Muscle layer of duodenum (tissue), 2 donors: ENCODE measurements around the gene LARP4B.

Experiments used
- H3K27ac ChIP-seq: one replicate; pipeline ENCODE4 v1.7.0; 2013; ENCODE audit warnings: mild to moderate bottlenecking, low read length
- H3K27me3 ChIP-seq: one replicate; pipeline ENCODE4 v1.7.0; 2013; ENCODE audit warnings: low read depth, mild to moderate bottlenecking, control low read depth, low read length
- H3K36me3 ChIP-seq, 2 donors: one replicate each; pipeline ENCODE4 v1.7.0; 2013; ENCODE audit warnings: low read length in 2 of 2, control low read depth in 1 of 2, mild to moderate bottlenecking in 1 of 2; ENCODE audit not compliant: insufficient read depth in 2 of 2, control insufficient read depth in 1 of 2
- H3K4me1 ChIP-seq, 2 donors: one replicate each; pipeline ENCODE4 v1.7.0; 2013; ENCODE audit warnings: low read length in 2 of 2, mild to moderate bottlenecking in 2 of 2, control low read depth in 1 of 2, moderate library complexity in 1 of 2; ENCODE audit not compliant: insufficient read depth in 2 of 2, control insufficient read depth in 1 of 2
- H3K4me3 ChIP-seq, 2 donors: one replicate each; pipeline ENCODE4 v1.7.0; 2013; ENCODE audit warnings: low read length in 2 of 2, low read depth in 1 of 2, mild to moderate bottlenecking in 1 of 2
- H3K9me3 ChIP-seq, 2 donors: one replicate each; pipeline ENCODE4 v1.7.0; 2013; ENCODE audit warnings: low read length in 2 of 2, control low read depth in 1 of 2, mild to moderate bottlenecking in 1 of 2; ENCODE audit not compliant: control insufficient read depth in 1 of 2
- donor health status: healthy.

The LARP4B gene

DNA sequence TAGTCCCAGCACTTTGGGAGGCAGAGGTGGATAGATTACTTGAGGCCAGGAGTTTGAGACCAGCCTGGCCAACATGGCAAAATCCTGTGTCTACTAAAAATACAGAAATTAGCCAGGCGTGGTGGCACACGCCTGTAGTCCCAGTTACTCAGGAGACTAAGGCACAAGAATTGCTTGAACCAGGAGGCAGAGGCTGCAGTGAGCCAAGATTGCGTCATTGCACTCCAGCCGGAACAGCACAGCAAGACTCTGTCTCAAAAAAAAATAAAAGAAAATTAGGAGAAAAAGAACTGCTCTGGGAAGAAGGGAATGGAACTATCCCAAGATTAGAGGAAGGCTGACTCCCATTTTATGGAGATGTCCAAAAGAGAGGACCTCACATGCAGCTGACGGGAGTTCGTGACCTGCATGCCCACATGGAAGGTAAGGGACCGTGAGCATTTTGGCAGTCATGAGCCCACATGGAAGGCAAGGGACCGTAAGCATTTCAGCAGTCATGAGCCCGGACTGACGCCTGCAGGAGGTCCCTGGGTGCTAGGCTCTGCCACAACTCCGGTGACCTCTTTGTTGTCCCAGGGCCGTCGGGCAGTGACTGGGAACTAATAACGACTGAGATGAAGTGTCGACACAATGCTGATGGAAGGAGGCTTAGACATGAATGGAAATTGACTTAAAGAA lies 38.1 kb upstream of the LARP4B start:
- no peaks in the 10 kb centered on the region for H3K36me3 ChIP-seq
- no peaks in the 10 kb centered on the region for H3K9me3 ChIP-seq
- H3K4me3 ChIP-seq = no peak overlapping the region
- H3K4me1 ChIP-seq = peaks cover 0 to 10% of the 10 kb centered on the region in 2 donors
- no peaks in the 10 kb centered on the region for H3K27me3 ChIP-seq
- H3K27ac ChIP-seq = no peak overlapping the region

DNA sequence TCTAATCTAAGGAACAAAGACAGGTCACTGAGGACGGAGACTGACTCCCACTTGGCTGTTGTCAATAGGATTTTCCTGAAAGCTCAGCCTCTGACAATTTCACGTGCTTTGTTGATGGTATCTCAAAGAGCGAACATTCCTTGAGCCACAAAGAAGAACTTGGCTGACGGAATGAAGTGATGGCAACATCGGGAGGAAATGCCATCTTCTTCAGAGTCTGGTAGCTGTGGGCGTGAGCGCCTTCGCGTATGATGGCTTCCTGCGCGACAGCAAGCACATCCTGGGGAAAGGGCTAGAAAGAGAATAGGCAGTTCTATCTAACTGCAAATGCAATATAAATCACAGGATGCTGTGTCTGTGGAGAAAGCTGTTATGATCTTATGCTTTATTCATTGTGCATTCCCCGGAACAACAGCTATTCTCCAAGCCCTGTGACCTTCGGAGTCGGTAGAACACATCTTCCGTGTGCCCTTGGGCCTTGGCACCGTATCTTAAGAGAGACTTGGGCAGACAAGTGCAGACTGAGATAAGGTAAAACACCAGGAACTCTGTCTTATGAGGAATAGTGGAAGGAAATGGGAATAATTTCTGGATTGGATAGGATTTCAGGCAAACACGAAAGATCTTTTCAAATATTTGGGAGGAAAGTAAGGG lies 37.2 kb upstream of the LARP4B start:
- no peaks in the 10 kb centered on the region for H3K36me3 ChIP-seq

GRCh38 chr10:966466-967235 lies 35.1 kb upstream of the LARP4B start:
- Histone ChIP-seq H3K27ac (no peak overlapping the region), H3K4me3 (no peak overlapping the region), H3K36me3 (no peaks in the 10 kb centered on the region), H3K27me3 (no peaks in the 10 kb centered on the region), H3K9me3 (no peaks in the 10 kb centered on the region), H3K4me1 (peaks cover 0 to 10% of the 10 kb centered on the region in 2 donors)

More for the DNA sequence above, 37.2 kb upstream of the LARP4B start:
- Histone ChIP-seq H3K4me3 (no peak overlapping the region), H3K27ac (no peak overlapping the region), H3K9me3 (no peaks in the 10 kb centered on the region), H3K4me1 (peaks cover 0 to 10% of the 10 kb centered on the region in 2 donors), H3K27me3 (no peaks in the 10 kb centered on the region)

- no peak overlapping the region for H3K27ac ChIP-seq
- H3K4me1 ChIP-seq = no peaks in the 10 kb centered on the region
- H3K27me3 ChIP-seq = no peaks in the 10 kb centered on the region
Measured at GRCh38 chr10:964988-965417, 33.5 kb upstream of the LARP4B start.

DNA sequence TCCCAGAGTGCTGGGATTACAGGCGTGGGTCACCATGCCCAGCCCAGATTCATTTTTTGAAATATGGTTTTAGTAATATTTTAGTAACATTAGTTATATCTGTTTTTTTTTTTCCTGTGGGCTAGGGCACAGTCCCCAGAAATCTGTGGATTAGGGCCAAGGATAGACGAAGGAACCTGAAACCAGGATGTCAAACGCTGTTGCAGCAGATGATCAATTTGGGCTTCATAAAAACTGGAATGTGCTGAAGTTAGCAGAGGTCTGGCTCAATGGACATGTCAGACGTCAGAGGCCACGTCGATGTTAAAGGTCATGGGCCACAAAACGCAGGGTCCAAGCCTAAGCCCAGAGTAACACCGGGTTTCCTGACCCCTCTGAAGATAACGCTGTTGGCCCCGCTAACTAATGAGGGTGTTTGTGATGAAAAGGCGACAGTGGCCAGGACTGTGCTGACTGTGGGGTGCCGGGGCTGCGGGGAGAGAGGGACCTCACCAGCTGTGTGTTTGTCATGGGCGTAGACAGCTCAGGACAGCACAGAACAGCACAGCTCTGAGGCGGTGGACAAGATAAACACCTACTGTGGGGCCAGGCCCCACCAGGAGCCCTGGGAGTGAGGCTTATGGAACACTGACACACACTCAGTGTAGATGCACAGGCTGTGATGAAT lies 32.9 kb upstream of the LARP4B start:
- Histone ChIP-seq H3K4me1 (no peaks in the 10 kb centered on the region), H3K27ac (no peak overlapping the region), H3K36me3 (no peaks in the 10 kb centered on the region), H3K4me3 (no peak overlapping the region), H3K9me3 (no peaks in the 10 kb centered on the region), H3K27me3 (no peaks in the 10 kb centered on the region)

More at GRCh38 chr10:964988-965417, 33.5 kb upstream of the LARP4B start:
- Histone ChIP-seq H3K36me3 (no peaks in the 10 kb centered on the region), H3K9me3 (no peaks in the 10 kb centered on the region), H3K4me3 (no peak overlapping the region)

- no peaks in the 10 kb centered on the region for H3K27me3 ChIP-seq
- H3K36me3 ChIP-seq = no peaks in the 10 kb centered on the region
- no peaks in the 10 kb centered on the region for H3K4me1 ChIP-seq
- H3K9me3 ChIP-seq = no peaks in the 10 kb centered on the region
- H3K4me3 ChIP-seq = no peak overlapping the region
- H3K27ac ChIP-seq = no peak overlapping the region
Measured at GRCh38 chr10:963655-964054, 32.1 kb upstream of the LARP4B start.

DNA sequence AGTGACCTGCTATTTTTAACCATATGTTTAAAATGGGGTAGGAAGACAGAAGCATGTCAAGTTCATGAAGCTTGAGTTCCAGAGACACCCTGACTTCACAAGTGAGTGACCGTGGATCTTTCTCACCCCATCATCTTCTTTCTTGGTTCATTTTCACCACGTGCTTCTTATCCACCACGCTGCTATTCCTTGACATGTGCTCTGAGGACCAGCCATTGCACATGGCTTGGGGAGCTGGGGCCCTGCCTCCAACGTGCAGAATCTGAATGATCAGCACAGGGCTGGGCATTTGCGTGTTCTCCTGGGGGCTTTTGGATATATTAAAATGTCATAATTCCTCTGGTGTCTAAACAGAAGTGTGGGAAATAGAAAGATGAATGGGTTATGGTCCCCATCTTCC lies 31.7 kb upstream of the LARP4B start:
- Histone ChIP-seq H3K27ac (no peak overlapping the region), H3K4me1 (no peaks in the 10 kb centered on the region), H3K9me3 (no peaks in the 10 kb centered on the region), H3K27me3 (no peaks in the 10 kb centered on the region), H3K4me3 (no peak overlapping the region), H3K36me3 (no peaks in the 10 kb centered on the region)

DNA sequence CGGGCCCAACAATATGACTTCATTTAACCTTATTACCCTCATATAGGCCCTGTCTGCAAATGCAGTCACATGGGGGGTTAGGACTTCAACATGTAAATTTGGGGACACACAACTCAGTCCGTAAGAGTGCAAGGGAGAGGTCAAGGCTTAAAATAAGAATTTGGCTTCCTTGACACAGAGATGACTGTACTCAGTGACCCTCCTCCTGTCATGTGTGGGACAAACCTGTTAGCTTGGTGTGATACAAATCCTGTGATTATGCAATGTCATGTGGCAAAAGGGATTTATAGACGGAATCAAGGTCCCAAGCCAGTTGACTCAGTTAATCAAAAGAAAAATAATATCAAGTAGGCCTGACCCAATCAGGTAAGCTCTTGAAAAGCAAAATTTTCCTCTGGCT lies 30.8 kb upstream of the LARP4B start:
- Histone ChIP-seq H3K36me3 (no peaks in the 10 kb centered on the region), H3K27ac (no peak overlapping the region), H3K4me1 (no peaks in the 10 kb centered on the region), H3K4me3 (no peak overlapping the region), H3K9me3 (no peaks in the 10 kb centered on the region), H3K27me3 (no peaks in the 10 kb centered on the region)

GRCh38 chr10:958856-959255 lies 27.4 kb upstream of the LARP4B start:
- Histone ChIP-seq H3K27ac (no peak overlapping the region), H3K27me3 (no peaks in the 10 kb centered on the region), H3K36me3 (no peaks in the 10 kb centered on the region), H3K4me1 (no peaks in the 10 kb centered on the region), H3K9me3 (no peaks in the 10 kb centered on the region), H3K4me3 (no peak overlapping the region)

GRCh38 chr10:958106-958505 lies 26.6 kb upstream of the LARP4B start:
- no peak overlapping the region for H3K27ac ChIP-seq
- H3K36me3 ChIP-seq = no peaks in the 10 kb centered on the region
- H3K9me3 ChIP-seq = no peaks in the 10 kb centered on the region
- no peaks in the 10 kb centered on the region for H3K27me3 ChIP-seq
- H3K4me3 ChIP-seq = no peak overlapping the region
- H3K4me1 ChIP-seq = no peaks in the 10 kb centered on the region

DNA sequence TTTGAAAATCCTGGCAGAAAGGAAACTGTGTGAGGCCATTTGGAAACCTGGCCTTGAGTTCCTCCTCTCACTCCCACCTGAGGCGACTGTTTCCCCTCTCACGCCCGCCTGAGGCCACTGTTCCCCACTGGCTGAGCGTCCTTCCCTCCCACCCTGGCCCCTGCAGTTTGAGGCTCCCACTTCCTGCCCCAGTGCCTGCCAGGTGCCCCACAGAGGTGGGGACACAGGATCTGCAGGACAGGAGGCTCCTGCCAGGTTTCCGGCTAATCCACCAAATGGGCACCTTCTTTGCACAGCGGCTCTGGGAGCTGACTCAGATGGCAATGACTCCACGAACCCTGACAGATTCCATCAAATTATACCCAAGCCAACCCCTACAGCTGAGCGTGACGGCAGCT lies 24.3 kb upstream of the LARP4B start:
- Histone ChIP-seq H3K36me3 (no peaks in the 10 kb centered on the region), H3K27ac (no peak overlapping the region), H3K27me3 (no peaks in the 10 kb centered on the region), H3K4me1 (no peaks in the 10 kb centered on the region), H3K4me3 (no peak overlapping the region), H3K9me3 (no peaks in the 10 kb centered on the region)
